Stimulated activated CD8-positive, alpha-beta memory T cell treated with anti-CD3 and anti-CD28 coated beads, Interleukin-12 subunit alpha, Interleukin-12 subunit beta, amount 100 ng/mL, for 1 hour (primary cell): Measurements from ENCODE around the gene SPECC1.
"Not testable (repeated sequence)": the region's sequence is repeated elsewhere in the genome, so short reads cannot be mapped to it uniquely, and the experiment has no call there.

Experiments
- DNase-seq: peaks from one replicate; pipeline ENCODE4 v3.0.0-alpha.2; 2020; ENCODE audit warnings: low read depth

The SPECC1 gene

GRCh38 chr17:20315311-20315710 lies 306.2 kb downstream of the SPECC1 start:
- DNase-seq, result no peak

GRCh38 chr17:20315821-20316220 lies 306.7 kb downstream of the SPECC1 start:
- DNase-seq, result no peak

GRCh38 chr17:20320535-20321229 lies 311.5 kb downstream of the SPECC1 start:
- DNase-seq, result peak; percentile 49

GRCh38 chr17:20321357-20321756 lies 312.2 kb downstream of the SPECC1 start:
- not testable (repeated sequence) for DNase-seq

GRCh38 chr17:20327739-20328138 lies 318.6 kb downstream of the SPECC1 start:
- not testable (repeated sequence) for DNase-seq

GRCh38 chr17:20351405-20351804 lies 342.2 kb downstream of the SPECC1 start:
- DNase-seq, result not testable (repeated sequence)

- not testable (repeated sequence) for DNase-seq
These were observed 343.4 kb downstream of the SPECC1 start for GRCh38 chr17:20352567-20352966.

- DNase-seq, result not testable (repeated sequence)
These were observed 354.7 kb downstream of the SPECC1 start for GRCh38 chr17:20363846-20364245.
